Suprapubic skin (tissue), 4 donors: Measurements from ENCODE around the gene MMD2. TPM values are rescaled to one million over a fixed set of nuclear protein-coding genes. Genes with fewer than 3 reads are reported as not detected.
"Not testable (repeated sequence)": the region's sequence is repeated elsewhere in the genome, so short reads cannot be mapped to it uniquely, and the experiment has no call there.

ENCODE experiments used
- DNase-seq, 2 donors: peaks; one replicate each; pipeline ENCODE4 v3.0.0-alpha.2; 2019; ENCODE audit warnings: low spot score in 2 of 2
- H3K27ac ChIP-seq: fragments of 200-600 bp; sonication (generic); one replicate; pipeline ENCODE4 v1.5.1; 2019
- H3K27me3 ChIP-seq: fragments of 200-600 bp; sonication (generic); one replicate; pipeline ENCODE4 v1.5.1; 2019
- H3K36me3 ChIP-seq: fragments of 200-600 bp; sonication (generic); one replicate; pipeline ENCODE4 v1.5.1; 2019
- H3K4me1 ChIP-seq: fragments of 200-600 bp; sonication (generic); one replicate; pipeline ENCODE4 v1.5.1; 2019
- H3K4me3 ChIP-seq: fragments of 200-600 bp; sonication (generic); one replicate; pipeline ENCODE4 v1.5.1; 2019; ENCODE audit warnings: mild to moderate bottlenecking
- H3K9me3 ChIP-seq: fragments of 200-600 bp; sonication (generic); one replicate; pipeline ENCODE4 v1.5.1; 2019
- CTCF ChIP-seq, 2 donors: fragments of 200-600 bp in 1 of 2; fragments of 450-650 bp in 1 of 2; sonication (generic) in 1 of 2; IDR thresholded peaks; one replicate each; pipeline ENCODE4 v1.5.1; 2016 to 2019; ENCODE audit warnings: antibody characterized with exemption in 2 of 2, mild to moderate bottlenecking in 1 of 2, moderate library complexity in 1 of 2
- EP300 ChIP-seq: sonication (generic); formaldehyde crosslinking; IDR thresholded peaks from one replicate; pipeline ENCODE4 v1.6.1; 2017; ENCODE audit warnings: antibody characterized with exemption
- POLR2A ChIP-seq, 2 donors: fragments of 450-650 bp; IDR thresholded peaks; one replicate each; pipeline ENCODE4 v1.6.1; 2017; ENCODE audit warnings: antibody characterized with exemption in 2 of 2, mild to moderate bottlenecking in 2 of 2, moderate library complexity in 2 of 2
- POLR2AphosphoS5 ChIP-seq, 3 donors: sonication (generic); formaldehyde crosslinking; IDR thresholded peaks; one replicate each; pipeline ENCODE4 v1.6.1; 2017; ENCODE audit warnings: antibody characterized with exemption in 3 of 3
- WGBS: methylation state at CpG from one replicate; pipeline ENCODE4 v1.1.5; 2018; 5-methylcytosine and 5-hydroxymethylcytosine counted together
- total RNA-seq, 4 donors: library from RNA; depleted of rRNA; stranded (reverse); fragments of >200 nt; gene quantifications; one replicate each; pipeline ENCODE4 v1.1.0, GENCODE V29; 2016

Gene MMD2
- total RNA-seq, 4 donors from 2014 or later = not detected

GRCh38 chr7:4904346-4904745 is 54.6 kb downstream of the MMD2 start:
- no peak for DNase-seq

GRCh38 chr7:4895766-4896165 is 63.2 kb downstream of the MMD2 start:
- WGBS = 92% methylated on average over 11 of the region's 11 CpGs
- H3K4me3 ChIP-seq = no peak overlapping the region
- TF ChIP-seq POLR2AphosphoS5 (IDR thresholded peaks at IDR 0.05) (no peak), EP300 (no peak)
- H3K27ac ChIP-seq = no peak overlapping the region
- no peaks in the 10 kb centered on the region for H3K9me3 ChIP-seq
- no peaks in the 10 kb centered on the region for H3K27me3 ChIP-seq
- H3K4me1 ChIP-seq = no peaks in the 10 kb centered on the region
- no peaks in the 10 kb centered on the region for H3K36me3 ChIP-seq
- DNase-seq = no peak

More at GRCh38 chr7:4904346-4904745, 54.6 kb downstream of the MMD2 start:
- Histone ChIP-seq H3K36me3 (no peaks in the 10 kb centered on the region), H3K4me1 (no peaks in the 10 kb centered on the region), H3K27ac (no peak overlapping the region), H3K4me3 (no peak overlapping the region), H3K27me3 (peaks cover 31% of the 10 kb centered on the region), H3K9me3 (no peaks in the 10 kb centered on the region)
- TF ChIP-seq POLR2A (IDR thresholded peaks at IDR 0.05) = no peak
- no peak for TF ChIP-seq CTCF (IDR thresholded peaks at IDR 0.05)
- TF ChIP-seq POLR2AphosphoS5 (IDR thresholded peaks at IDR 0.05) = no peak
- TF ChIP-seq EP300 = no peak

GRCh38 chr7:4894482-4894881 is 64.5 kb downstream of the MMD2 start:
- DNase-seq = no peak
- WGBS = 88% methylated on average over 6 of the region's 9 CpGs
- Histone ChIP-seq H3K4me1 (no peaks in the 10 kb centered on the region), H3K27me3 (no peaks in the 10 kb centered on the region), H3K4me3 (no peak overlapping the region), H3K9me3 (no peaks in the 10 kb centered on the region), H3K36me3 (no peaks in the 10 kb centered on the region), H3K27ac (no peak overlapping the region)
- no peak for TF ChIP-seq POLR2AphosphoS5 (IDR thresholded peaks at IDR 0.05)

- no peak for DNase-seq
- WGBS = 89% methylated on average over 8 of the region's 8 CpGs
Measured at GRCh38 chr7:4893929-4894475, 65.0 kb downstream of the MMD2 start.

GRCh38 chr7:4893188-4893587 is 65.8 kb downstream of the MMD2 start:
- H3K4me1 ChIP-seq, H3K27me3 ChIP-seq, DNase-seq, H3K27ac ChIP-seq, H3K36me3 ChIP-seq, H3K4me3 ChIP-seq, H3K9me3 ChIP-seq: not testable (repeated sequence)
- 80% methylated on average over 4 of the region's 4 CpGs for WGBS

More at GRCh38 chr7:4893929-4894475, 65.0 kb downstream of the MMD2 start:
- Histone ChIP-seq H3K27me3 (no peaks in the 10 kb centered on the region), H3K4me1 (no peaks in the 10 kb centered on the region), H3K27ac (no peak overlapping the region), H3K4me3 (no peak overlapping the region), H3K36me3 (no peaks in the 10 kb centered on the region), H3K9me3 (no peaks in the 10 kb centered on the region)
- TF ChIP-seq POLR2AphosphoS5 (IDR thresholded peaks at IDR 0.05) (no peak), EP300 (no peak), CTCF (IDR thresholded peaks at IDR 0.05) (no peak), POLR2A (IDR thresholded peaks at IDR 0.05) (no peak)

GRCh38 chr7:4891522-4891921 is 67.5 kb downstream of the MMD2 start:
- WGBS = 50% methylated on average over 2 of the region's 2 CpGs
- not testable (repeated sequence) for H3K36me3 ChIP-seq, H3K27ac ChIP-seq, H3K4me1 ChIP-seq, H3K27me3 ChIP-seq, H3K9me3 ChIP-seq, DNase-seq, H3K4me3 ChIP-seq

- Histone ChIP-seq H3K4me1 (no peaks in the 10 kb centered on the region), H3K9me3 (no peaks in the 10 kb centered on the region), H3K36me3 (no peaks in the 10 kb centered on the region), H3K27me3 (no peaks in the 10 kb centered on the region), H3K4me3 (no peak overlapping the region), H3K27ac (no peak overlapping the region)
- DNase-seq = no peak
- WGBS = 45% methylated on average over 1 of the region's 1 CpG
- no peak for TF ChIP-seq CTCF (IDR thresholded peaks at IDR 0.05)
- TF ChIP-seq POLR2AphosphoS5 (IDR thresholded peaks at IDR 0.05) = no peak
- TF ChIP-seq EP300 = no peak
- TF ChIP-seq POLR2A (IDR thresholded peaks at IDR 0.05) = no peak
Measured at GRCh38 chr7:4889682-4890081, 69.3 kb downstream of the MMD2 start.
